ENCODE results near the gene HNRNPD.

DNA sequence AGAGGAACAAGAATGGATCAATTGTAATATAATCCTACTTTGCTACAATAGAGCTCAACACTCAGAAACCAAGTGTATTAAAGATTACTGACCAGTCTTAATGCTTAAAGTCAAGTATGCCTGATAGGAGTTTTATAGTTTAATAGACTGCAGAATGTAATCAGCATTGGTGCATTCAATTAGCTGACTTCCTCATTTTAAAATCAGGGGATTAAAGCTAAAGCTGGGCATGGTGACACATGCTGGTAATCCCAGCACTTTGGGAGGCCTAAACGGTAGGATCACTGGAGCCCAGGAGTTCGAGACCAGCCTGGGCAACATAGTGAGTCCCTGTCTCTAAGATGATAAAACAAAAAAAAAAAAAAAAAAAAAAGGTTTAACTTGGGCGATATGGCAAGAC, 45.7 kb upstream of the HNRNPD start:
- TF ChIP-seq, protein P1, sequence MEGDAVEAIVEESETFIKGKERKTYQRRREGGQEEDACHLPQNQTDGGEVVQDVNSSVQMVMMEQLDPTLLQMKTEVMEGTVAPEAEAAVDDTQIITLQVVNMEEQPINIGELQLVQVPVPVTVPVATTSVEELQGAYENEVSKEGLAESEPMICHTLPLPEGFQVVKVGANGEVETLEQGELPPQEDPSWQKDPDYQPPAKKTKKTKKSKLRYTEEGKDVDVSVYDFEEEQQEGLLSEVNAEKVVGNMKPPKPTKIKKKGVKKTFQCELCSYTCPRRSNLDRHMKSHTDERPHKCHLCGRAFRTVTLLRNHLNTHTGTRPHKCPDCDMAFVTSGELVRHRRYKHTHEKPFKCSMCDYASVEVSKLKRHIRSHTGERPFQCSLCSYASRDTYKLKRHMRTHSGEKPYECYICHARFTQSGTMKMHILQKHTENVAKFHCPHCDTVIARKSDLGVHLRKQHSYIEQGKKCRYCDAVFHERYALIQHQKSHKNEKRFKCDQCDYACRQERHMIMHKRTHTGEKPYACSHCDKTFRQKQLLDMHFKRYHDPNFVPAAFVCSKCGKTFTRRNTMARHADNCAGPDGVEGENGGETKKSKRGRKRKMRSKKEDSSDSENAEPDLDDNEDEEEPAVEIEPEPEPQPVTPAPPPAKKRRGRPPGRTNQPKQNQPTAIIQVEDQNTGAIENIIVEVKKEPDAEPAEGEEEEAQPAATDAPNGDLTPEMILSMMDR (IDR thresholded peaks at IDR 0.05): no peak
- no peak for TF ChIP-seq EP300 (IDR thresholded peaks at IDR 0.05)
- no peak for TF ChIP-seq POLR2AphosphoS5 (IDR thresholded peaks at IDR 0.05)

All from upper lobe of left lung (tissue), 4 donors.